ENCODE data around the gene CDYL.
A peak's percentile ranks its signal among the peaks of the same experiment; 100 is the strongest.

CDYL gene

GRCh38 chr6:4788953-4789584 is 12.9 kb downstream of the CDYL start:
- H3K4me3 ChIP-seq (replicated peaks; ENCODE audit: low read depth, low read length), result no peak overlapping the region
- DNase-seq (ENCODE audit: low read depth), result no peak
- TF ChIP-seq CTCF (IDR thresholded peaks at IDR 0.05; ENCODE audit: low read length, missing control alignments), result no peak

- no peak for DNase-seq (ENCODE audit: low read depth)
- TF ChIP-seq CTCF (IDR thresholded peaks at IDR 0.05; ENCODE audit: low read length, missing control alignments), result peak; percentile 12
- no peak overlapping the region for H3K4me3 ChIP-seq (replicated peaks; ENCODE audit: low read depth, low read length)
Observed at GRCh38 chr6:4790158-4790899, 14.1 kb downstream of the CDYL start.

- H3K4me3 ChIP-seq (replicated peaks; ENCODE audit: low read depth, low read length), result no peak overlapping the region
- TF ChIP-seq CTCF (IDR thresholded peaks at IDR 0.05; ENCODE audit: low read length, missing control alignments), result no peak
- DNase-seq (ENCODE audit: low read depth), result no peak
Observed at GRCh38 chr6:4794140-4794707, 18.0 kb downstream of the CDYL start.

GRCh38 chr6:4797587-4797986 is 21.4 kb downstream of the CDYL start:
- TF ChIP-seq CTCF (IDR thresholded peaks at IDR 0.05; ENCODE audit: low read length, missing control alignments), result no peak

GRCh38 chr6:4799912-4800311 is 23.7 kb downstream of the CDYL start:
- H3K4me3 ChIP-seq (replicated peaks; ENCODE audit: low read depth, low read length), result no peak overlapping the region
- DNase-seq (ENCODE audit: low read depth), result no peak
- no peak for TF ChIP-seq CTCF (IDR thresholded peaks at IDR 0.05; ENCODE audit: low read length, missing control alignments)

More at GRCh38 chr6:4797587-4797986, 21.4 kb downstream of the CDYL start:
- DNase-seq (ENCODE audit: low read depth), result no peak
- no peak overlapping the region for H3K4me3 ChIP-seq (replicated peaks; ENCODE audit: low read depth, low read length)

GRCh38 chr6:4800662-4801061 is 24.5 kb downstream of the CDYL start:
- TF ChIP-seq CTCF (IDR thresholded peaks at IDR 0.05; ENCODE audit: low read length, missing control alignments), result no peak
- H3K4me3 ChIP-seq (replicated peaks; ENCODE audit: low read depth, low read length), result no peak overlapping the region
- DNase-seq (ENCODE audit: low read depth), result no peak

Measured in fibroblast of pulmonary artery (primary cell).